T-helper 9 cell (primary cell): ENCODE data around the gene APLP2.
A peak's percentile ranks its signal among the peaks of the same experiment; 100 is the strongest.
"Not testable (repeated sequence)": the region's sequence is repeated elsewhere in the genome, so short reads cannot be mapped to it uniquely, and the experiment has no call there.

ENCODE experiments used
- DNase-seq: peaks from one replicate; pipeline ENCODE4 v3.0.0-alpha.2; 2020

Gene APLP2

GRCh38 chr11:130061017-130061416, 8.7 kb upstream of the APLP2 start:
- no peak for DNase-seq

DNA sequence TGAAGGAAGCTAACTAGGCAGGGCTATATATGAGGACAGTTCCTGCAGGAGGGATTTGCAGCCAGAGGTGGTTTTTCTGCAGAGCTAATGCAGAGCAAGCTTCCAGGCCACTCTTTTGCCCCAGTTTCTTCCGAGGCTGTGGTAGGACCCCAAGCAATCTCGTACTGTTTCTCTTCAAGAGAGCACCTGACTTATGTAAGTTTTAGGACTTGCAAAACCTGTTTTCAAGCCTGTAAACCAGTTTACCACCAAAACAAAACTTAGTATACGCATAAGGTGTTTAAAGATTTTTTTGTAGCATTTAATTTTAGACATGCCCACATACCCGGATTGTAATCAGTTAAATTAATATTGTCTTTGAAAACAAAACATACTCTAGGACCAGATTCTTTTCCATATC, 7.7 kb upstream of the APLP2 start:
- no peak for DNase-seq

GRCh38 chr11:130063451-130063850, 6.2 kb upstream of the APLP2 start:
- no peak for DNase-seq

GRCh38 chr11:130064596-130064995, 5.1 kb upstream of the APLP2 start:
- no peak for DNase-seq

GRCh38 chr11:130066338-130066737, 3.4 kb upstream of the APLP2 start:
- no peak for DNase-seq

- DNase-seq, result no peak
These were observed 1.1 kb upstream of the APLP2 start for GRCh38 chr11:130068546-130068985.

DNA sequence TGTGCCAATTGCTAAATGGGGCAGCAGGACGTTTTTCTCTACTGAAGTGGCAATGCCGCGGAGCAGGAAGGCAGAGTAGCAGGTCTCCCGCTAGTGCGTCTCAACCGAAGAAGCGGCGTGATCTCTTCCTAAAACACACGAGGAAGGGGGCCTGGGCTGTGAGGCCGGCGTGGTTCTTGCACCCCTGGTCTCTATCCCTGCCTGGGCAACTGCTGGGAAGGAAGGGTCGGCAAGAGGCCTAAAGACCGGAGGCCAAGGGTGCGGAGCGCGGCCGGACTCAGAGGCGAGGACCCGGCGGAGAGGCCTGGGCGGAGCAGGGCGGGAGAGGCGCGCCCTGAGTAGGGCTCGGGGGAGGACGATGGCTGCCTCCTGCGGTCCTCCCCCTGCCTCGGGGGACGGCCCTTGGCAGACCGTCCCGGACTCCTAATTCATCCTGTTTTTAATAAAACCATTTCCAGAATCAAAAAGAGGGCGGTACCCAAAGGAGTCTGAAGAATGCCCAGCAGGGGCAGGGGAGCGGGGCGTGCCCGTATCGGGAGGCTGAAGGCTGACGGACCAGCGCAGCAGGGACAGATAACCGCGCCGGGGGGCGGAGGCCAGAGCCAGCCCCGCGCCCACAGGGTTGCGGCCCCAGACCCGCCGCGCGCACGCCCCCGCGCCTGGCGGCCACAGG, 572 bp upstream of the APLP2 start:
- DNase-seq, result no peak

DNA sequence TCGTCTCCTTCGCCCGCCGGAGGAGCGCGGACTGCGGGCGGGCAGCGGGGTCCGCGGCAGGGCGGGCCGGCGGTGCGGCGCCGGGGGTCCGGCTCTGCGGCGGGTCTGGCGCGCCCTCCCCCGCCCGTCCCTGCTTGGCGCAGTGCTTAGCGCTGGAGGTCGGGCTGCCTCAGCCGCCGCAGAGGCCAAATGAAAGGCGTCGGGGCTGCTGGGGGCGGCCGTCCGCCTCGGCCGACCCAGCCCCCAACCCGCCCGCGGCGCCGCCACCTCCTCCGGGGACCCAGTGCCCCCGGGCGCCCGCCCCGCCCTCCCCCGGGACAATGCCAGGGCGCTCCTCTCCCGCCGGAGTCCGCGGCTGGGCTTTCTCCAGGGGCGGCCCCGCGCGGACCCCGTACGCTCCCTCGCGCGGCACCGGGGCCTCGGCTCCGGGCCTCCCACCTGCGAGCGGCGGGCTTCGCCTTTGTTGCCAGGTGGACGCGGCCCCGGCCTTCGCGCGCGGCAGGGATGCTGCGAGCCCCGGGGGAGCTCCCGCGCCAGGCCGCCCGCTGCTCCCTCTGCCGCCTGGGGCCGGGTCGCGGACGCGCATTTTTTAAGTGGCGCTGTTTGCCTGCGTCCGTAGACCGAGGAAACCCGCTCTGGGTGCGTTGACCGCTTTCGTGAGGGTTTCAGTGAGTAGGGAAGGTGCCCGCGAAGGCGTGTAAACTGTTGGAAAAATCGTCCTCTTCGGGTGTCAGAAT, 583 bp downstream of the APLP2 start:
- DNase-seq, result peak; percentile 41

GRCh38 chr11:130070846-130071200, 1.1 kb downstream of the APLP2 start:
- DNase-seq, result no peak

DNA sequence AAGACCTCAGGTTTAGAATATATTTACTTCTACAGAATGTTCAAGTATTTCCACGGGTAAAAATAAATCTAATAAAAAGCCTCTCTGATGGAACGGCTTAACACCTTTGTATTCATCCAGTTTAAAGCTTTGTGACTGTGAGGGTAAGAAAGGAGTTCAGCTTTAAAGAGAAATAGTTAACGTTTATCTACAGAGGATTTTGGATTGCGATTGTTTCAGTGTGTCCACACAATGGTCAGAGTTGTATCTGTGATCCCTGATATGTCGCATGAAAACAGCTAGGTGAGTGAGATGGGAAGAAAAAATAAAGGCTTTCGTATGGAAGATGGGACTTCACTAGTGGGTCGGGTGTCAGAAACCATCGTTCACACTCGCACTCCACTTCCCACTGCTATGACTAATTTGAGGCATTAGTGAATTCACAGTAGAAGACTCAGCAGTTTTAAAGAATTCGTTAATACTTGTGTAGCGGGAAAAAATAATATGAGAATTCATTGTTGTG, 1.6 kb downstream of the APLP2 start:
- no peak for DNase-seq

DNA sequence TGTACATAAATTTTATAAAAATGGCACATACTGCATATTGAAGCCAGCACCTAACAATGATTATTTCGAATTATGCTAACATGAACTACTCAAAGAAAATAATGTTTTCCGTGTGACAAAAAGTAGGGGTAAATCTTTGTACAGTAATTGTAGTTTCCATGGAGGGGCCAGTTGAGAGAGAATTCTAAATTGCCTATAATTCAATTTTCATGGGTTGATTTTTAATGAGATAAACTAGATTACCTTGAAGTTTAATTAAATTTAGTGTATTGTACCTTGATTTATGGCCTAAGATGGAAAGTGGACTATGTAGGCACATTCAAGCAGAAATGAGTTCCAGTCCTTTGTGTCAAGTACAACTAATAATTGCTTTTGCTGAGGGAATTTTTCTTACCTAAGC, 5.0 kb downstream of the APLP2 start:
- DNase-seq, result no peak

DNA sequence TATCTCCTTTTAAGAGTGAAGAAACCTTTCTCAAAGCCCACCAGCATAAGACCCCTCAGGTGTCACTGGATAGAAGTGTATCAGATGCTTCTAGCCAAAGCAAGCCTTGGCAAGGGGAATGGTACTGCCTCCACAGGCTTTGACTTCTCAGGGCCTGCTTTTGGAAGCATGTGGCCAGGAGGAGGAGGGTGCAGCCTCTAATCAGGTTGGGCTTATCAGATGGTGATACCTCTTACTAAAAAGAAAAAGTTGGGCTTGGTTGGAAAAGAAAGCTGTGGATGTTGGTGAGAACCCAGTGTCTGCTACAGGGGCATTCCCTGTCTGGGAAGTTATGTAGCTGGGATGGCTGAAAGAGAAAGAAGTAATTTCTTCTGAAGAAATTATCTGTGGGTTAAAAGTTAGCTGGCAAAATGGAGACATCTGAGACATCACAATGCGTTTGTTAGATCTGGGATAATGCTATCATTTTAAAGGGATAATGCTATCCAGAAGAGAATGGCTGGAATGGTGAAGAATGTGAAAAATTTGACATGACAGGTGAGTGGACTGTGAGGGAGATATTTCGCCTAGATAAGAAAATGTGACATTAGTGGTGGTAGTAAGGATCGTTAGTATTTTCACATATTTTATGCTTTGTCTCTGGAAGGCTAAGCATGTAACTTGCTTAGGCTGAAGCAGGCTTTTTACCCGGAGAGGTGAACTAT, 7.2 kb downstream of the APLP2 start:
- DNase-seq, result no peak

DNA sequence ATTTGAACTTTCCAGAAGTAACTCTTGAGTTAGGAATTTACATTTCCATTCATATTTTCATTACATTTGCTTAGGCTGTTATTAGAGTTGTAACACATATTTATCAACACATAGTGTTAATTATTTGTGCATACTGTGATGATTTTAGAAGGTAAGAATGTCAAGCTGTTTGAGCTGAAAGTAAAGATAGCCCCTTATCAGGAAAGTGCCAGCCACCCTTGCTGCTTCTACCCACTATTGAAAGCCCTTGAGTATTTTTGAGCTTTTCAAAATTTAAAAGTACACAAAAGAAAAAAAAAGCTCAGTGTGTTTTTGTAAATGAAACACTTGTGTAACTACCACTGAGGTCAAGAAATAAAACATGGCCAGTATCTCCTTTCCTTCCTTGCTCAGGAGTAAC, 8.0 kb downstream of the APLP2 start:
- DNase-seq, result no peak

- DNase-seq, result no peak
These were observed 8.4 kb downstream of the APLP2 start for GRCh38 chr11:130078080-130078479.

GRCh38 chr11:130085671-130086290, 16.1 kb downstream of the APLP2 start:
- DNase-seq, result no peak

DNA sequence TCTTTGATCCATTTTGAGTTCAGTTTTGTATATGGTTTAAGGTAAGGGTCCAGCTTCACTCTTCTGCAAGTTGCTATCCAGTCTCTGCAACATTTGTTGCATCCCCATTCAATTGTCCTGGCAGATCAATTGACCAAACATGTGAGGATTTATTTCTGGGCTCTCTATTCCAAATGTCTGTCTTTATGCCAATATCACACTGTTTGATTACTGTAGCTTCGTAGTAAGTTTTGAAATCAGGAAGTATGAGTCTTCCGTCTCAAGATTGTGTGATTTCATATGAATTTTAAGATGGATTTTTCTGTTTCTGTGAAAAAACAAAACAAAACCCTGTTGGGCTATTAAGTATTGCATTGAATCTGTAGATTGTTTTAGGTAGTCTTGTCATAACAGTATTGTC, 17.0 kb downstream of the APLP2 start:
- no peak for DNase-seq

DNA sequence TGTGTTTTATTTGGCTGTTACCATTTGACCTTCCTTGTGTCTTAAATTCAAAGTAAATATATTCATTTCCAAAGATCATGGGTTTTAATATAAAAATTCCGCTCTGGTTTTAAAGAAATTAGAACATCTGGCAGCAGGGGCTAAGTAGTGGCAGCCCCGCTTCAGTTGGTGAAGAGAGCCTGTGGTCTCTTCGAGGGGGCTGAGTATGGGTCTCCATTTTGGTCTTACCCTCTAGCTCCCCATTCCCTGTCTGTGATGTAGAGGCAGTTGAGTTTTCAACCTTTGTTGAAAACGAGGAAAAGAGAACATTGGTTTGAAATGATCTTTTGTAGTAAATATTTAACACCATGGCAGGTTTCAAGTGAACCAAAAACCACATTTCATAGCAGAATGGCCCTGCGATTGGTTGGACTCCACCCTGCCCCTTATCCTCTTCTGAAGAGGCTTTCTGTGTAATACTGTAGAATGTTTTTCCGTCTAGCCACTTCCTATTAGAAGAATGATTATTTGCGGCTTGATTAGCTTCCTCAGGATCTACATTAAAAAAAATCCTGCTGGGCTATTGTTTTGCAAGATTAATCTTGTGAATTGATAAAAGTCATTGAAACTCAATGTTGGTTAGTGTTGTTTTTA, 17.7 kb downstream of the APLP2 start:
- no peak for DNase-seq

DNA sequence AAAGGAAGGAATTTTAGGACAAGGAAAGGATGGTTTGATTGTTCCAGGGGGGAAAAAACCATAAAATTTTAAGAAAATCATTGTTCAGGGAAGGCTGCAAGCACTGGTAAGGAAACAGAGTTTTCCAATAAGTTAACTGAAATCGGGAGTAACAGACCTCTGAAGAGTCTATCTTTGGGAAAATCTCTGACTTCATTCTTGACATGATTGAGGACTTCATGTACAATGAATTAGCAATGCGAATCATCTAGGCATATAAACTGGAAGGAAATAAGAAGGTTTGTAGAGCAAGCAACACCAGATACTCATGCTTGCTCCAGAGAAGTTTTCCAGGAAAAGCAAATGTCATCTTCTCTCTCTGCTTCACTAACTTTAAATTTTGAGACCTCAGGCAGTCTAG, 18.5 kb downstream of the APLP2 start:
- no peak for DNase-seq

DNA sequence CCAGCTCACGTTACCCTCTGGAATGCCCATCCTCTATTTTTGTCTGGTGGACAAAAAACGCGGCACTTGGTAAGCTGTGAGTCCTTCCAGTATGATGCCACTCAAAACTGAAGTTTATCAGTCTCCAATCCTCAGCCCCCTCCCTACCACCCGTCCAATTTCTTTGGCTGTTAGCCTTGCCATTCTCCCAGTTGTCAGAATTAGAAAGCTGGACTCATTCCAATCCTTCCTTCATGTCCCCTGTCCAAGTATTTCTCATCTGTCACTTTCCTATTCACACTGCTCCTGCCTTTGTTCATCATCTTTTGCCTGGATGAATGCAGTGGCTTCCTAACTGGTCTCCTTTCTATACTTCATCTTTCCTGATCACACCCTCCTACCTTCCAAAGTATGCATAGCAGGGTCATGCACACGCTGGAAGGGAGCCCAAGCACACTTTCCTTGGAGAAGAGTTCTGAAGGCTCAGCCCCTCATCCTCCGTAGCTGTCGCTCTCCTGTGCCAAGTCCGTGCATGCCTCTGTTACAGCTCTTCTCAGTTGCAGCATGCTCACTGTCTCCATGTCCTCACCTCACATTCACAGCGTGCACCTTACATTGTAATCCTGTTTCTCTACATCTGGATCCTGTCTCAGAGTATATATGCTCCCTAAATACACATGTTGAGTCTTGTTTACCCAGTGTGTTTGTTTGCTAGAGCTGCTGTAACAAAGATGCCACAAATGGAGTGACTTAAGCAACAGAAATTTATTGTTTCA, 19.4 kb downstream of the APLP2 start:
- no peak for DNase-seq

DNA sequence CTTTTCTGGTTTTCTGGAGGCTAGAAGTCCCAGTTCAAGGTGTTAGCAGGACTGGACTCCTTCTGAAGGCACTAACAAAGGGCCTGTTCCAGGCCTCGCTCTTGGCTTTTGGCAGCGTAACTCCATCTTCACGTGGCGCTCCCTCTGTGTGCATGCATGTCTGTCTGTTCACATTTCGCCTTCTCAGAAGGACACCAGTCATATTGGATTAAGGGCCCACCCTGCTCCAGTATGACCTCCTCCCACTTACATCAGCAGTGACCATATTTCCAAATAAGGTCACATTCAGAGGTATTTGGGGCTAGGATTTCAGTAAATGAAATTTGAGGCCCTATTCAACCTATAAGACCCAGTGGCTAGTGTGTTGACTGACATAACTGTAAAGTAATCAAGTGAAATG, 20.0 kb downstream of the APLP2 start:
- no peak for DNase-seq

DNA sequence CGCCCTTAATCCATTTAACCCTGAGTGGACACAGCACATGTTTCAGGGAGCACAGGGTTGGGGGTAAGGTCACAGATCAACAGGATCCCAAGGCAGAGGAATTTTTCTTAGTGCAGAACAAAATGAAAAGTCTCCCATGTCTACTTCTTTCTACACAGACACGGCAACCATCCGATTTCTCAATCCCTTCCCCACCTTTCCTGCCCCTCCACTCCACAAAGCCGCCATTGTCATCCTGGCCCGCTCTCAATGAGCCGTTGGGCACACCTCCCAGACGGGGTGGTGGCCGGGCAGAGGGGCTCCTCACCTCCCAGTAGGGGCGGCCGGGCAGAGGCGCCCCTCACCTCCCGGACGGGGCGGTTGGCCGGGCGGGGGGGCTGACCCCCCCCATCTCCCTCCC, 20.8 kb downstream of the APLP2 start:
- not testable (repeated sequence) for DNase-seq

DNA sequence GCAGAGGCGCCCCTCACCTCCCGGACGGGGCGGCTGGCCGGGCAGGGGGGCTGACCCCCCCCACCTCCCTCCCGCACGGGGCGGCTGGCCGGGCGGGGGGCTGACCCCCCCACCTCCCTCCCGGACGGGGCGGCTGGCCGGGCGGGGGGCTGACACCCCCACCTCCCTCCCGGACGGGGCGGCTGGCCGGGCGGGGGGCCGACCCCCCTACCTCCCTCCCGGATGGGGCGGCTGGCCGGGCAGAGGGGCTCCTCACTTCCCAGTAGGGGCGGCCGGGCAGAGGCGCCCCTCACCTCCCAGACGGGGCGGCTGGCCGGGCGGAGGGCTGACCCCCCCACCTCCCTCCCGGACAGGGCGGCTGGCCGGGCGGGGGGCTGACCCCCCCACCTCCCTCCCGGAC, 21.5 kb downstream of the APLP2 start:
- not testable (repeated sequence) for DNase-seq
